CD14-positive monocyte (primary cell): ENCODE results near the gene VPS35L. TPM values are rescaled to one million over a fixed set of nuclear protein-coding genes. Genes with fewer than 3 reads are reported as not detected.

Source experiments
- DNase-seq, 3 donors: peaks; one replicate each; pipeline ENCODE4 v3.0.0-alpha.2; 2011 to 2022
- H2AFZ ChIP-seq: 2 replicates; pipeline ENCODE4 v1.6.0; 2012; ENCODE audit warnings: mild to moderate bottlenecking, low read depth, low read length, inconsistent platforms; ENCODE audit not compliant: insufficient read depth, poor library complexity, severe bottlenecking
- H3K27ac ChIP-seq, 2 donors: 1 replicate in 1 of 2; 2 replicates in 1 of 2; pipeline ENCODE4 v1.5.1; 2012 to 2013; ENCODE audit warnings: low read length in 2 of 2, control low read depth in 1 of 2, inconsistent platforms in 1 of 2, low read depth in 1 of 2, mild to moderate bottlenecking in 1 of 2
- H3K27me3 ChIP-seq, 2 donors: one replicate each; pipeline versions ENCODE4 v1.6.0 to v1.6.1; 2011 to 2013; ENCODE audit warnings: low read length in 2 of 2; ENCODE audit not compliant: control insufficient read depth in 2 of 2, insufficient read depth in 2 of 2
- H3K36me3 ChIP-seq, 2 donors: replicated peaks in 1 of 2; 1 replicate in 1 of 2; 2 replicates in 1 of 2; pipeline versions ENCODE4 v1.5.1 to v1.6.1; 2012 to 2013; ENCODE audit warnings: low read length in 2 of 2, control low read depth in 1 of 2, inconsistent platforms in 1 of 2, mild to moderate bottlenecking in 1 of 2; ENCODE audit not compliant: insufficient read depth in 2 of 2, control insufficient read depth in 1 of 2
- H3K4me1 ChIP-seq, 2 donors: 1 replicate in 1 of 2; 2 replicates in 1 of 2; pipeline versions ENCODE4 v1.5.1 to v1.6.1; 2012 to 2013; ENCODE audit warnings: low read length in 2 of 2, control low read depth in 1 of 2, inconsistent platforms in 1 of 2, mild to moderate bottlenecking in 1 of 2, moderate library complexity in 1 of 2; ENCODE audit not compliant: insufficient read depth in 2 of 2, control insufficient read depth in 1 of 2
- H3K4me2 ChIP-seq: replicated peaks from 2 replicates; pipeline ENCODE3; 2012; ENCODE audit warnings: low read length, moderate library complexity, mild to moderate bottlenecking; ENCODE audit not compliant: poor library complexity, severe bottlenecking; ENCODE audit errors: extremely low read depth
- H3K4me3 ChIP-seq, 3 experiments: fragments of 200-600 bp in 1 of 3; sonication (generic) in 1 of 3; replicated peaks in 1 of 3; 1 replicate in 2 of 3; 2 replicates in 1 of 3; pipeline ENCODE4 v1.5.1; 2011 to 2013; ENCODE audit warnings: low read length in 3 of 3, mild to moderate bottlenecking in 3 of 3, control low read depth in 2 of 3, low read depth in 2 of 3, inconsistent platforms in 1 of 3, moderate library complexity in 1 of 3
- H3K79me2 ChIP-seq: 2 replicates; pipeline ENCODE4 v1.6.0; 2012; ENCODE audit warnings: mild to moderate bottlenecking, control low read depth, inconsistent platforms, low read length, moderate library complexity; ENCODE audit not compliant: insufficient read depth
- H3K9ac ChIP-seq: 2 replicates; pipeline ENCODE4 v1.6.0; 2017; ENCODE audit warnings: low read length, mild to moderate bottlenecking; ENCODE audit not compliant: insufficient read depth, poor library complexity, severe bottlenecking
- H3K9me3 ChIP-seq, 2 donors: replicated peaks in 1 of 2; 1 replicate in 1 of 2; 2 replicates in 1 of 2; pipeline versions ENCODE4 v1.5.1 to v1.6.1; 2012 to 2013; ENCODE audit warnings: low read length in 2 of 2, control low read depth in 1 of 2; ENCODE audit not compliant: control insufficient read depth in 1 of 2, insufficient read depth in 1 of 2
- H4K20me1 ChIP-seq: 2 replicates; pipeline ENCODE4 v1.6.0; 2012; ENCODE audit warnings: mild to moderate bottlenecking, low read length, control low read depth, moderate library complexity; ENCODE audit not compliant: insufficient read depth
- H3K27ac Mint-ChIP-seq, 7 donors: one replicate each; pipeline ENCODE4 v1.8.0; 2020; ENCODE audit warnings: mild to moderate bottlenecking in 7 of 7, mixed read lengths in 7 of 7, moderate library complexity in 6 of 7, inconsistent platforms in 2 of 7
- H3K27me3 Mint-ChIP-seq, 3 donors: one replicate each; pipeline ENCODE4 v1.8.0; 2021 to 2022; ENCODE audit warnings: low read depth in 3 of 3, mild to moderate bottlenecking in 3 of 3, mixed read lengths in 3 of 3, moderate library complexity in 3 of 3, inconsistent platforms in 1 of 3
- H3K36me3 Mint-ChIP-seq, 2 donors: one replicate each; pipeline ENCODE4 v1.8.0; 2020; ENCODE audit warnings: mixed read lengths in 2 of 2, inconsistent platforms in 1 of 2, mild to moderate bottlenecking in 1 of 2
- H3K4me1 Mint-ChIP-seq: one replicate; pipeline ENCODE4 v1.8.0; 2020; ENCODE audit warnings: mild to moderate bottlenecking, mixed read lengths
- H3K4me3 Mint-ChIP-seq, 2 donors: one replicate each; pipeline ENCODE4 v1.8.0; 2020; ENCODE audit warnings: mild to moderate bottlenecking in 2 of 2, mixed read lengths in 2 of 2, moderate library complexity in 1 of 2
- H3K9me3 Mint-ChIP-seq, 7 donors: one replicate each; pipeline ENCODE4 v1.8.0; 2020 to 2022; ENCODE audit warnings: mixed read lengths in 7 of 7, mild to moderate bottlenecking in 6 of 7, moderate library complexity in 6 of 7, inconsistent platforms in 2 of 7
- CTCF ChIP-seq: fragments of 200-600 bp; IDR thresholded peaks from one replicate; pipeline ENCODE4 v1.8.0; 2022; ENCODE audit warnings: antibody characterized with exemption, mild to moderate bottlenecking
- WGBS: methylation state at CpG from one replicate; pipeline ENCODE4 v1.1.5; 2013; ENCODE audit warnings: missing lambda C conversion rate; ENCODE audit not compliant: insufficient coverage; 5-methylcytosine and 5-hydroxymethylcytosine counted together
- intact Hi-C, 2 donors: fragments of 100-400 bp; cut with micrococcal nuclease; formaldehyde crosslinking; loops; one replicate each; pipeline versions ENCODE4 v1.15.0 to v1.15.1; 2023
- polyA plus RNA-seq, 3 donors: library from polyadenylated mRNA; depleted of rRNA in 1 of 3; unstranded in 2 of 3; stranded (reverse) in 1 of 3; fragments of 300-500 nt in 2 of 3; fragments of >200 nt in 1 of 3; fragmentation: Illumina TruSeq in 2 of 3; gene quantifications; 1 replicate in 2 of 3; 2 replicates in 1 of 3; pipeline ENCODE4 v1.2.3, GENCODE V29; 2012 to 2021

Gene VPS35L
- polyA plus RNA-seq, 3 donors = 29.7 to 51.4 (median 48.8) TPM

GRCh38 chr16:19691161-19691711 is 135.7 kb downstream of the VPS35L start:
- no peaks in the 10 kb centered on the region for H3K9me3 ChIP-seq
- no peak overlapping the region for H3K9ac ChIP-seq
- Mint-ChIP-seq H3K4me1 (peaks cover 19% of the 10 kb centered on the region), H3K27ac (peak overlapping the region; percentile 2 to 79 (median 72)), H3K9me3 (no peaks in the 10 kb centered on the region), H3K4me3 (no peak overlapping the region), H3K27me3 (peaks cover 0 to 2% (median 1%) of the 10 kb centered on the region in 3 donors), H3K36me3 (peaks cover 57 to 76% of the 10 kb centered on the region in 2 donors)
- WGBS = 68% methylated on average over 14 of the region's 14 CpGs
- no peak overlapping the region for H2AFZ ChIP-seq
- H4K20me1 ChIP-seq = no peaks in the 10 kb centered on the region
- H3K36me3 ChIP-seq = peaks cover 32 to 75% of the 10 kb centered on the region in 2 donors
- no peak overlapping the region for H3K4me2 ChIP-seq
- H3K27me3 ChIP-seq = no peaks in the 10 kb centered on the region
- intact Hi-C loops = no loop called here
- TF ChIP-seq CTCF = no peak
- peaks cover 14 to 15% of the 10 kb centered on the region in 2 donors for H3K4me1 ChIP-seq
- H3K27ac ChIP-seq = peak overlapping the region; percentile 29 to 61
- H3K79me2 ChIP-seq = no peaks in the 10 kb centered on the region
- peak in 1 of 3 donors; percentile 11 for DNase-seq
- no peak overlapping the region for H3K4me3 ChIP-seq

GRCh38 chr16:19694989-19695388 is 139.5 kb downstream of the VPS35L start:
- no peak overlapping the region for H3K4me2 ChIP-seq
- Mint-ChIP-seq H3K4me3 (no peak overlapping the region), H3K36me3 (peaks cover 58 to 71% of the 10 kb centered on the region in 2 donors), H3K27ac (no peak overlapping the region), H3K9me3 (no peaks in the 10 kb centered on the region), H3K27me3 (peaks cover 1 to 3% (median 2%) of the 10 kb centered on the region in 3 donors), H3K4me1 (peaks cover 28% of the 10 kb centered on the region)
- no peak for TF ChIP-seq CTCF
- H3K36me3 ChIP-seq = peaks cover 32 to 69% of the 10 kb centered on the region in 2 donors
- no peaks in the 10 kb centered on the region for H3K27me3 ChIP-seq
- no peaks in the 10 kb centered on the region for H4K20me1 ChIP-seq
- H3K9me3 ChIP-seq = no peaks in the 10 kb centered on the region
- H2AFZ ChIP-seq = no peak overlapping the region
- no peak overlapping the region for H3K4me3 ChIP-seq
- no peak for DNase-seq
- intact Hi-C loops = loop anchor here in 1 of 2 donors (5.0 kb wide), 1 partner anchor 42 kb away; no protein-coding TSS in a partner anchor
- H3K4me1 ChIP-seq = peaks cover 18 to 21% of the 10 kb centered on the region in 2 donors
- no peak overlapping the region for H3K27ac ChIP-seq
- WGBS = 93% methylated on average over 6 of the region's 8 CpGs
- H3K9ac ChIP-seq = no peak overlapping the region
- no peaks in the 10 kb centered on the region for H3K79me2 ChIP-seq
